ENCODE measurements around the gene ATP11A. TPM values are rescaled to one million over a fixed set of nuclear protein-coding genes. Genes with fewer than 3 reads are reported as not detected.
A peak's percentile ranks its signal among the peaks of the same experiment; 100 is the strongest.
"Not testable (repeated sequence)": the region's sequence is repeated elsewhere in the genome, so short reads cannot be mapped to it uniquely, and the experiment has no call there.

Gene ATP11A
- total RNA-seq, 2 experiments from 2014 or later: 28.8 to 30.2 TPM

DNA sequence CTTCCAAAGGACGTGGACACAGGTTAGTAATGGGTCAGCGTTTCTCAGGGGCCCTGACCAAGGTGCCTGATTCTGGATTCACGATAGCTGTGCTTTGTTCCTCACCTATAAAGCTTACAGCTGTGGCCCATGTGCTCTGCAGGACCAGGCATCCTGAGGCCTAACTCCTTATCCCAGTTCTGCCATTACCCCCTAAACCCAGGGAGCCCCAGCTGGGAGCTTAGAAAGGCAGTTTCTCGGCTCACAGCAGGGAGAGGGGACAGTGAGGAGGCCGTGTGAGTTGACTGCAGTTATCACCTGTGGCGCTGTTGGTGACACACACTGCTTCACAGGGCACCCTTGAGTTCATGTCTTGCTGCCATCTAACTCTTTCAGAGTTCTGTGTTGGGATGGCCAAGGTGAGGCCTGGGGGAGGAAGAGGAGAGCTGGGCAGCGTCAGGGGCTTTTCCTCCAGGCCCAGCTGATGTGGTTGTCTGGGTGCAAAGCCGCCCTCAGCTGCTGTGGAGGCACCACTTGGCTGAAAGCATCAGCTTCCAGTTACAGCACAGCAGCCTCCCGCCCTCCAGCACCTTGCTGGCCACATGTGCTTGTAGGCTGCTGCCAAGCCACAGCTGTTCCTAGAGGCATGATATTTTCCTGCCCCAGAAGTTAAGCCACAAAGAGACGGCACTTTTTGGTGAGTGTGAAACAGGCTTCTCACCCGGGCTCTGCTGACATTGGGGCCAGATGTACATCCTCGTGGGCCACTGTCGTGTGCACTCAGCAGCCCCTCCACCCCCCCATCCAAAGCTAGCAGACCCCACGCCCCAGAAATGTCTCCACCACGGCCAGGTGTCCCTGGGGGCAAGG lies 179.6 kb downstream of the ATP11A start:
- ChIA-PET POLR2A (no interaction called here), CTCF (interaction anchor here (1.2 kb wide), 1 partner anchor 28 kb away, joined by 3 read pairs; no protein-coding TSS in a partner anchor)
- Mint-ChIP-seq H3K4me1 (ENCODE audit: low read depth) (peaks cover 16% of the 10 kb centered on the region), H3K27me3 (no peaks in the 10 kb centered on the region), H3K27ac (no peak overlapping the region), H3K4me3 (no peak overlapping the region), H3K9me3 (no peaks in the 10 kb centered on the region), H3K36me3 (ENCODE audit: low read depth) (peaks cover 20% of the 10 kb centered on the region)
- intact Hi-C loops (cut with micrococcal nuclease): loop anchor here (10.0 kb wide), 1 partner anchor 225 kb away; no protein-coding TSS in a partner anchor
- DNase-seq: no peak
- ATAC-seq: no peak
- TF ChIP-seq, protein P1, sequence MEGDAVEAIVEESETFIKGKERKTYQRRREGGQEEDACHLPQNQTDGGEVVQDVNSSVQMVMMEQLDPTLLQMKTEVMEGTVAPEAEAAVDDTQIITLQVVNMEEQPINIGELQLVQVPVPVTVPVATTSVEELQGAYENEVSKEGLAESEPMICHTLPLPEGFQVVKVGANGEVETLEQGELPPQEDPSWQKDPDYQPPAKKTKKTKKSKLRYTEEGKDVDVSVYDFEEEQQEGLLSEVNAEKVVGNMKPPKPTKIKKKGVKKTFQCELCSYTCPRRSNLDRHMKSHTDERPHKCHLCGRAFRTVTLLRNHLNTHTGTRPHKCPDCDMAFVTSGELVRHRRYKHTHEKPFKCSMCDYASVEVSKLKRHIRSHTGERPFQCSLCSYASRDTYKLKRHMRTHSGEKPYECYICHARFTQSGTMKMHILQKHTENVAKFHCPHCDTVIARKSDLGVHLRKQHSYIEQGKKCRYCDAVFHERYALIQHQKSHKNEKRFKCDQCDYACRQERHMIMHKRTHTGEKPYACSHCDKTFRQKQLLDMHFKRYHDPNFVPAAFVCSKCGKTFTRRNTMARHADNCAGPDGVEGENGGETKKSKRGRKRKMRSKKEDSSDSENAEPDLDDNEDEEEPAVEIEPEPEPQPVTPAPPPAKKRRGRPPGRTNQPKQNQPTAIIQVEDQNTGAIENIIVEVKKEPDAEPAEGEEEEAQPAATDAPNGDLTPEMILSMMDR (IDR thresholded peaks at IDR 0.05): no peak

DNA sequence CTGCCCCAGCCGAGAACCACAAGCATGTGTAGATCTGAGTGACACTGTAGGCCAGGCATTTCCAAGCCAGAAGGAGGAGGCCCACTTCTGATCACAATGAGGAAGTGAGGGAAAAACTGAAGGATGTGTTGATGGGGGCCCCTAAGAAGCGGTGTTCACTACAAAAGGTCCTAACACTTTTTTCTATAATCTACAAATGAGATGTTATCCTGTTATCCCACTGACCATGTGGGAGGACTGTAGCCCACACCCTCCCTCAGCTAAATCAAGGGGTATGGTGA lies 180.2 kb downstream of the ATP11A start:
- TF ChIP-seq, protein P1 (IDR thresholded peaks at IDR 0.05): no peak
- H3K36me3 Mint-ChIP-seq (ENCODE audit: low read depth): peaks cover 20% of the 10 kb centered on the region
- no peak overlapping the region for H3K27ac Mint-ChIP-seq
- ChIA-PET POLR2A (no interaction called here), CTCF (no interaction called here)
- intact Hi-C loops (cut with micrococcal nuclease): loop anchor here (10.0 kb wide), 1 partner anchor 225 kb away; no protein-coding TSS in a partner anchor
- peaks cover 16% of the 10 kb centered on the region for H3K4me1 Mint-ChIP-seq (ENCODE audit: low read depth)
- no peak for DNase-seq
- no peak overlapping the region for H3K4me3 Mint-ChIP-seq
- no peak for ATAC-seq
- no peaks in the 10 kb centered on the region for H3K9me3 Mint-ChIP-seq
- no peaks in the 10 kb centered on the region for H3K27me3 Mint-ChIP-seq

DNA sequence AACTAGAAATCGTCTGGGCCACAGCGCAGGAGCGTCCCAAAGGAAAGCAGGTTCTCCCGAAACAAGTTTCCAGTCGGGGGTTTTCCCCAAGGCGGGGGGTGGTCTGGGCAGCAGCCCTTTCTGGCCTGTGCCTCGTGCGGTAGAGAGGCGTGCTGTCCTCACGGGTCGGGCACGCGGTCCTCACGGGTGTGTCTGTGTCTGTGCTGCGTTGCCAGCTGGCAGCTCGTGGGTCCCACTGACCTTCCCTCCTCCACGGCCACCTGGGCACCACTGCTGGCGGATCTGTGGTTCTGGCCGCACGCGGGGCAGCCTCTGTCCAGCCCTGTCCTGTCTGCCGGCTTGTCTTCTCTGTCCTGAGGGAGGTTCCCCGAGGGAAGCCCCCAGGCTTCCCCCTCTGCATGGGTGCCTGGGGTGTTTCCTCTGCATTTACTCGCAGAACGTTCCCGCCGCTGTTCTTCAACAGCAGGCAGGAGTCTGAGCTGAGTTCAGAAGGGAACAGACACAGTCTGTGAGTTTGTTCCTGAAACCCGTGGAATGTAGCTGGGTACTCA lies 181.0 kb downstream of the ATP11A start:
- Mint-ChIP-seq H3K36me3 (ENCODE audit: low read depth) (peaks cover 17% of the 10 kb centered on the region), H3K4me1 (ENCODE audit: low read depth) (peaks cover 16% of the 10 kb centered on the region), H3K4me3 (no peak overlapping the region), H3K27ac (no peak overlapping the region), H3K27me3 (no peaks in the 10 kb centered on the region), H3K9me3 (no peaks in the 10 kb centered on the region)
- intact Hi-C loops (cut with micrococcal nuclease): loop anchor here (10.0 kb wide), 1 partner anchor 226 kb away; no protein-coding TSS in a partner anchor
- TF ChIP-seq, protein P1 (IDR thresholded peaks at IDR 0.05): no peak
- DNase-seq (no peak), ATAC-seq (no peak)
- ChIA-PET CTCF (no interaction called here), POLR2A (no interaction called here)

DNA sequence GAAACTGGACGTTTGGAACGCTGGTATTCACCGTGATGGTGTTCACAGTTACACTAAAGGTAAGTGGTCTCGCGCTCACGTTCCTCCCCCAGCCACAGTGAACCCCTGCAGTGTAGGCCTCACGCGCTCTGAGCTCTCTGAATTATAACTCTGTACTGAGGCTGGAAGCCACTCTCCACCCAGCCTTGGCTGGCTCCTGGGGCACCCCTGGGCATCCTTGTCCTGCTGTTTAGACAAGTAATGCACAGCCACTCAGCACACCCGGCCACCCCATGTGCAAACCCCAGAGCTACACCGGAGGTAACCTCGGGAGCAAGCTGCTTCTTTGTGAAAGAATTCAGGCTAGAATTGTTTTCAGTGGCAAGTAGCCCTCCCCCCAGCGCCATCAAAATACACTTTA lies 181.9 kb downstream of the ATP11A start:
- ChIA-PET CTCF (no interaction called here), POLR2A (no interaction called here)
- TF ChIP-seq, protein P1 (IDR thresholded peaks at IDR 0.05): no peak
- H3K27ac Mint-ChIP-seq: no peak overlapping the region
- ATAC-seq (no peak), DNase-seq (no peak)
- intact Hi-C loops (cut with micrococcal nuclease): loop anchor here (10.0 kb wide), 1 partner anchor 227 kb away; no protein-coding TSS in a partner anchor
- H3K9me3 Mint-ChIP-seq: no peaks in the 10 kb centered on the region
- peaks cover 16% of the 10 kb centered on the region for H3K4me1 Mint-ChIP-seq (ENCODE audit: low read depth)
- H3K4me3 Mint-ChIP-seq: no peak overlapping the region
- H3K27me3 Mint-ChIP-seq: no peaks in the 10 kb centered on the region
- peaks cover 14% of the 10 kb centered on the region for H3K36me3 Mint-ChIP-seq (ENCODE audit: low read depth)

DNA sequence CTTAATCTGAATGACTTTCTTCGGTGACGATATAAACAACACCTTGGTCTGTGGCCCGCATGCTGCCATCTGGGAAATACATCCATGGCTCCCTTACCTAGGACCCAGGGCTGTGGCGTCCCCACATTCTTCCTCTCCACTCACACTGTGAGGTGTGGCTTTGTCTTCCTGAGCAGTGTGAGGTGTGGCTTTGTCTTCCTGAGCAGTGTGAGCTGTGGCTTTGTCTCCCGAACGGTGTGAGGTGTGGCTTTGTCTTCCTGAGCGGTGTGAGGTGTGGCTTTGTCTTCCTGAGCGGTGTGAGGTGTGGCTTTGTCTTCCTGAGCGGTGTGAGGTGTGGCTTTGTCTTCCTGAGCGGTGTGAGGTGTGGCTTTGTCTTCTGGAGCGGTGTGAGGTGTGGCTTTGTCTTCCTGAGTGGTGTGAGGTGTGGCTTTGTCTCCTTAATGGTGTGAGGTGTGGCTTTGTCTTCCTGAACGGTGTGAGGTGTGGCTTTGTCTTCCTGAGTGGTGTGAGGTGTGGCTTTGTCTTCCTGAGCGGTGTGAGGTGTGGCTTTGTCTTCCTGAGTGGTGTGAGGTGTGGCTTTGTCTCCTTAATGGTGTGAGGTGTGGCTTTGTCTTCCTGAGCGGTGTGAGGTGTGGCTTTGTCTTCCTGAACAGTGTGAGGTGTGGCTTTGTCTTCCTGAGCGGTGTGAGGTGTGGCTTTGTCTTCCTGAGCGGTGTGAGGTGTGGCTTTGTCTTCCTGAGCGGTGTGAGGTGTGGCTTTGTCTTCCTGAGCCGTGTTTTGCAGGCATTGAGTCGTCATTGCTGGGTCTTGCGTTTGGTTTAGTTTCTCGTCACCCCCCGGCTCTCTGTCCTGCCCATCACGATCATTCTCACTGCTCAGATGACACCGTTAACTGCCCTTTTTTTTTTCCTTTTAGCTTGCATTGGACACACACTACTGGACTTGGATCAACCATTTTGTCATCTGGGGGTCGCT lies 183.1 kb downstream of the ATP11A start:
- Mint-ChIP-seq H3K4me3 (peak overlapping the region; percentile 0), H3K36me3 (ENCODE audit: low read depth) (peaks cover 13% of the 10 kb centered on the region), H3K27ac (peak overlapping the region; percentile 82), H3K4me1 (ENCODE audit: low read depth) (peaks cover 16% of the 10 kb centered on the region)
- H3K9me3 Mint-ChIP-seq, H3K27me3 Mint-ChIP-seq: not testable (repeated sequence)
- intact Hi-C loops (cut with micrococcal nuclease): loop anchor here (10.0 kb wide), 1 partner anchor 228 kb away; no protein-coding TSS in a partner anchor
- peak; percentile 76 for ATAC-seq
- ChIA-PET POLR2A (interaction anchor here (0.8 to 1.0 kb wide), 2 partner anchors 18 to 233 kb away, joined by 3 to 4 read pairs; no protein-coding TSS in a partner anchor), CTCF (interaction anchor here (0.8 to 2.6 kb wide), 6 partner anchors 14 to 257 kb away, joined by 3 to 40 read pairs (median 4); no protein-coding TSS in a partner anchor)
- peak; percentile 71 for DNase-seq
